HEK293 (cell line): ENCODE results near the gene NOXRED1.

ENCODE experiments used
- CTCF ChIA-PET: fragments of 350-600 bp; formaldehyde crosslinking; extraction: SDS; loops from one replicate; lab custom pipeline; 2021; ENCODE audit warnings: antibody characterized with exemption; lab: Yijun Ruan, JAX
- POLR2A ChIA-PET: fragments of 300-600 bp; formaldehyde crosslinking; extraction: SDS; loops from one replicate; lab custom pipeline; 2020; ENCODE audit warnings: antibody characterized with exemption, inconsistent platforms; lab: Yijun Ruan, JAX
- H3K27ac ChIP-seq: fragments of 200-500 bp; sonication (Bioruptor generic); 2 replicates; pipeline ENCODE4 v1.5.1; 2014; ENCODE audit warnings: low read depth, low read length, control low read depth, inconsistent platforms; ENCODE audit errors: extremely low read depth
- H3K36me3 ChIP-seq, 2 experiments: fragments of 200-500 bp in 1 of 2; sonication (Bioruptor generic) in 1 of 2; 1 replicate in 1 of 2; 2 replicates in 1 of 2; pipeline ENCODE4 v1.5.1; 2014 to 2017; ENCODE audit warnings: inconsistent platforms in 2 of 2, low read length in 2 of 2; ENCODE audit not compliant: control insufficient read depth in 2 of 2, insufficient read depth in 1 of 2
- H3K4me1 ChIP-seq: fragments of 200-500 bp; sonication (Bioruptor generic); 2 replicates; pipeline ENCODE4 v1.5.1; 2014; ENCODE audit warnings: mild to moderate bottlenecking, low read length, inconsistent platforms; ENCODE audit not compliant: control insufficient read depth, insufficient read depth
- H3K4me3 ChIP-seq: 2 replicates; pipeline ENCODE4 v1.5.1; 2011; ENCODE audit warnings: low read depth, mild to moderate bottlenecking, control low read depth, low read length, moderate library complexity
- H3K9me3 ChIP-seq: fragments of 200-500 bp; sonication (Bioruptor generic); 2 replicates; pipeline ENCODE4 v1.5.1; 2014; ENCODE audit warnings: low read depth, low read length, inconsistent platforms; ENCODE audit not compliant: control insufficient read depth, insufficient read depth
- BCL11B ChIP-seq: fragments of 450-650 bp; formaldehyde crosslinking; IDR thresholded peaks from 2 replicates; pipeline ENCODE4 v1.5.1; 2016; ENCODE audit warnings: low read depth, missing biosample characterization, missing genetic modification characterization
- EGR2 ChIP-seq: fragments of 450-650 bp; formaldehyde crosslinking; IDR thresholded peaks from 2 replicates; pipeline ENCODE4 v1.5.1; 2016; ENCODE audit warnings: low read depth, missing biosample characterization, missing genetic modification characterization
- GLI4 ChIP-seq: fragments of 450-650 bp; formaldehyde crosslinking; IDR thresholded peaks from 2 replicates; pipeline ENCODE4 v1.5.1; 2016; ENCODE audit warnings: missing biosample characterization, missing genetic modification characterization
- OVOL3 ChIP-seq: fragments of 450-650 bp; formaldehyde crosslinking; IDR thresholded peaks from 2 replicates; pipeline ENCODE4 v1.5.1; 2016; ENCODE audit warnings: missing biosample characterization, missing genetic modification characterization
- PBX3 ChIP-seq: sonication (generic); formaldehyde crosslinking; IDR thresholded peaks from 2 replicates; pipeline ENCODE4 v1.8.1; 2022; ENCODE audit warnings: mild to moderate bottlenecking, moderate library complexity, missing genetic modification reagents
- REPIN1 ChIP-seq: fragments of 450-650 bp; formaldehyde crosslinking; IDR thresholded peaks from 2 replicates; pipeline ENCODE4 v1.5.1; 2017; ENCODE audit warnings: missing biosample characterization, missing genetic modification characterization, low read depth
- SCRT1 ChIP-seq: fragments of 450-650 bp; formaldehyde crosslinking; IDR thresholded peaks from 2 replicates; pipeline ENCODE4 v1.5.1; 2016; ENCODE audit warnings: missing biosample characterization, missing genetic modification characterization, borderline replicate concordance
- SP3 ChIP-seq: fragments of 450-650 bp; formaldehyde crosslinking; IDR thresholded peaks from 2 replicates; pipeline ENCODE4 v1.5.1; 2016; ENCODE audit warnings: missing biosample characterization, missing genetic modification characterization
- ZFHX2 ChIP-seq: fragments of 450-650 bp; formaldehyde crosslinking; conservative IDR thresholded peaks from 2 replicates; pipeline ENCODE4 v1.5.1; 2016; ENCODE audit warnings: missing biosample characterization, missing genetic modification characterization
- ZFP3 ChIP-seq: fragments of 450-650 bp; formaldehyde crosslinking; IDR thresholded peaks from 2 replicates; pipeline ENCODE4 v1.5.1; 2016; ENCODE audit warnings: low read depth, missing biosample characterization, missing genetic modification characterization
- ZNF133 ChIP-seq: fragments of 450-650 bp; formaldehyde crosslinking; IDR thresholded peaks from 2 replicates; pipeline ENCODE4 v1.5.1; 2016; ENCODE audit warnings: missing biosample characterization, missing genetic modification characterization
- ZNF138 ChIP-seq: fragments of 450-650 bp; formaldehyde crosslinking; IDR thresholded peaks from 2 replicates; pipeline ENCODE4 v1.5.1; 2016; ENCODE audit warnings: missing biosample characterization, missing genetic modification characterization, borderline replicate concordance
- ZNF146 ChIP-seq: fragments of 450-650 bp; formaldehyde crosslinking; IDR thresholded peaks from 2 replicates; pipeline ENCODE4 v1.5.1; 2016; ENCODE audit warnings: missing biosample characterization, missing genetic modification characterization
- ZNF16 ChIP-seq: fragments of 450-650 bp; formaldehyde crosslinking; IDR thresholded peaks from 2 replicates; pipeline ENCODE4 v1.5.1; 2016; ENCODE audit warnings: low read depth, missing biosample characterization, missing genetic modification characterization
- ZNF175 ChIP-seq: fragments of 450-650 bp; formaldehyde crosslinking; IDR thresholded peaks from 2 replicates; pipeline ENCODE4 v1.5.1; 2016; ENCODE audit warnings: missing biosample characterization, missing genetic modification characterization
- ZNF19 ChIP-seq: fragments of 450-650 bp; formaldehyde crosslinking; IDR thresholded peaks from 2 replicates; pipeline ENCODE4; 2016; ENCODE audit warnings: missing biosample characterization, missing genetic modification characterization, low read depth
- ZNF211 ChIP-seq: fragments of 450-650 bp; formaldehyde crosslinking; IDR thresholded peaks from 2 replicates; pipeline ENCODE4 v1.5.1; 2016; ENCODE audit warnings: low read depth, missing biosample characterization, missing genetic modification characterization
- ZNF214 ChIP-seq: fragments of 450-650 bp; formaldehyde crosslinking; IDR thresholded peaks from 2 replicates; pipeline ENCODE4 v1.5.1; 2017; ENCODE audit warnings: missing biosample characterization, mild to moderate bottlenecking, missing genetic modification characterization, borderline replicate concordance
- ZNF221 ChIP-seq: fragments of 450-650 bp; formaldehyde crosslinking; IDR thresholded peaks from 2 replicates; pipeline ENCODE4 v1.5.1; 2017; ENCODE audit warnings: missing biosample characterization, missing genetic modification characterization, borderline replicate concordance
- ZNF23 ChIP-seq: fragments of 450-650 bp; formaldehyde crosslinking; IDR thresholded peaks from 2 replicates; pipeline ENCODE4 v1.5.1; 2016; ENCODE audit warnings: missing biosample characterization, missing genetic modification characterization, borderline replicate concordance
- ZNF248 ChIP-seq: fragments of 450-650 bp; formaldehyde crosslinking; IDR thresholded peaks from 2 replicates; pipeline ENCODE4 v1.5.1; 2017; ENCODE audit warnings: missing biosample characterization, missing genetic modification characterization
- ZNF302 ChIP-seq: fragments of 450-650 bp; formaldehyde crosslinking; IDR thresholded peaks from 2 replicates; pipeline ENCODE4 v1.5.1; 2016; ENCODE audit warnings: missing biosample characterization, missing genetic modification characterization, low read depth
- ZNF548 ChIP-seq: fragments of 450-650 bp; formaldehyde crosslinking; IDR thresholded peaks from 2 replicates; pipeline ENCODE4 v1.5.1; 2016; ENCODE audit warnings: missing biosample characterization, missing genetic modification characterization
- ZNF658 ChIP-seq: fragments of 450-650 bp; formaldehyde crosslinking; IDR thresholded peaks from 2 replicates; pipeline ENCODE4; 2016; ENCODE audit warnings: missing biosample characterization, missing genetic modification characterization
- ZNF660 ChIP-seq: fragments of 450-650 bp; IDR thresholded peaks from 2 replicates; pipeline ENCODE4 v1.5.1; 2018; ENCODE audit warnings: missing biosample characterization, mild to moderate bottlenecking, missing genetic modification characterization
- ZNF707 ChIP-seq: fragments of 450-650 bp; formaldehyde crosslinking; IDR thresholded peaks from 2 replicates; pipeline ENCODE4 v1.5.1; 2016; ENCODE audit warnings: missing biosample characterization, missing genetic modification characterization
- TF ChIP-seq, protein P1 (sequence below): fragments of 450-650 bp; formaldehyde crosslinking; IDR thresholded peaks from 2 replicates; pipeline ENCODE4 v1.5.1; 2016; ENCODE audit warnings: missing biosample characterization, missing genetic modification characterization
- TF ChIP-seq, protein P2 (sequence below): fragments of 450-650 bp; formaldehyde crosslinking; IDR thresholded peaks from 2 replicates; pipeline ENCODE4 v1.5.1; 2016; ENCODE audit warnings: missing biosample characterization, missing genetic modification characterization

NOXRED1 gene

GRCh38 chr14:77457522-77458248 is 34.4 kb upstream of the NOXRED1 start, which contains the start of the genes AHSA1 and VIPAS39:
TSS of gene AHSA1 (plus strand) at chr14:77458093. CDS start at chr14:77458190, 97 bp downstream.
TSS of gene VIPAS39 (minus strand) at chr14:77457601. CDS start at chr14:77454102, 3,499 bp downstream.
- H3K4me1 ChIP-seq: peaks cover 4% of the 10 kb centered on the region
- POLR2A ChIA-PET: interaction anchor here (0.6 to 2.6 kb wide), 12 partner anchors 12 to 306 kb away, joined by 3 to 18 read pairs (median 3); partner anchors contain the start of genes GSTZ1, ISM2, POMT2 and SAMD15
- H3K4me3 ChIP-seq: peak within 1 kb of the TSS; percentile 90
- H3K9me3 ChIP-seq: no peaks in the 10 kb centered on the region
- peaks cover 29 to 43% of the 10 kb centered on the region in 2 experiments for H3K36me3 ChIP-seq
- CTCF ChIA-PET: interaction anchor here (0.6 to 1.5 kb wide), 4 partner anchors 25 to 250 kb away, joined by 3 to 6 read pairs (median 4); partner anchors contain the start of genes ALKBH1 and SLIRP
- H3K27ac ChIP-seq: peak within 1 kb of the TSS; percentile 90
- TF ChIP-seq SCRT1 (no peak), ZNF214 (tag by site-specific recombination) (no peak), SP3 (tag by site-specific recombination) (peak; percentile 97), ZNF660 (tag by site-specific recombination) (peak; percentile 27), OVOL3 (tag by site-specific recombination) (0 out of 2 replicates have a peak, but pooled peaks have one; percentile 42), ZNF175 (tag by site-specific recombination) (no peak), ZNF658 (tag by site-specific recombination) (no peak), EGR2 (tag by site-specific recombination) (peak; percentile 18), BCL11B (no peak), PBX3 (0 out of 2 replicates have a peak, but pooled peaks have one; percentile 45), ZNF16 (no peak), ZNF221 (tag by site-specific recombination) (no peak), ZNF248 (tag by site-specific recombination) (no peak), ZNF302 (tag by site-specific recombination) (no peak), ZFP3 (tag by site-specific recombination) (no peak), ZNF23 (tag by site-specific recombination) (no peak), REPIN1 (tag by site-specific recombination) (no peak), ZNF138 (tag by site-specific recombination) (no peak), ZNF211 (no peak), GLI4 (tag by site-specific recombination) (no peak; the same call in 1 of the 2 replicates), ZFHX2 (peak; percentile 64), ZNF19 (tag by site-specific recombination) (no peak), ZNF707 (no peak), ZNF146 (tag by site-specific recombination) (no peak), ZNF133 (tag by site-specific recombination) (no peak), ZNF548 (no peak)
- TF ChIP-seq, protein P1, sequence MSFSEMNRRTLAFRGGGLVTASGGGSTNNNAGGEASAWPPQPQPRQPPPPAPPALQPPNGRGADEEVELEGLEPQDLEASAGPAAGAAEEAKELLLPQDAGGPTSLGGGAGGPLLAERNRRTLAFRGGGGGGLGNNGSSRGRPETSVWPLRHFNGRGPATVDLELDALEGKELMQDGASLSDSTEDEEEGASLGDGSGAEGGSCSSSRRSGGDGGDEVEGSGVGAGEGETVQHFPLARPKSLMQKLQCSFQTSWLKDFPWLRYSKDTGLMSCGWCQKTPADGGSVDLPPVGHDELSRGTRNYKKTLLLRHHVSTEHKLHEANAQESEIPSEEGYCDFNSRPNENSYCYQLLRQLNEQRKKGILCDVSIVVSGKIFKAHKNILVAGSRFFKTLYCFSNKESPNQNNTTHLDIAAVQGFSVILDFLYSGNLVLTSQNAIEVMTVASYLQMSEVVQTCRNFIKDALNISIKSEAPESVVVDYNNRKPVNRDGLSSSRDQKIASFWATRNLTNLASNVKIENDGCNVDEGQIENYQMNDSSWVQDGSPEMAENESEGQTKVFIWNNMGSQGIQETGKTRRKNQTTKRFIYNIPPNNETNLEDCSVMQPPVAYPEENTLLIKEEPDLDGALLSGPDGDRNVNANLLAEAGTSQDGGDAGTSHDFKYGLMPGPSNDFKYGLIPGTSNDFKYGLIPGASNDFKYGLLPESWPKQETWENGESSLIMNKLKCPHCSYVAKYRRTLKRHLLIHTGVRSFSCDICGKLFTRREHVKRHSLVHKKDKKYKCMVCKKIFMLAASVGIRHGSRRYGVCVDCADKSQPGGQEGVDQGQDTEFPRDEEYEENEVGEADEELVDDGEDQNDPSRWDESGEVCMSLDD (tag by site-specific recombination): no peak
- TF ChIP-seq, protein P2, sequence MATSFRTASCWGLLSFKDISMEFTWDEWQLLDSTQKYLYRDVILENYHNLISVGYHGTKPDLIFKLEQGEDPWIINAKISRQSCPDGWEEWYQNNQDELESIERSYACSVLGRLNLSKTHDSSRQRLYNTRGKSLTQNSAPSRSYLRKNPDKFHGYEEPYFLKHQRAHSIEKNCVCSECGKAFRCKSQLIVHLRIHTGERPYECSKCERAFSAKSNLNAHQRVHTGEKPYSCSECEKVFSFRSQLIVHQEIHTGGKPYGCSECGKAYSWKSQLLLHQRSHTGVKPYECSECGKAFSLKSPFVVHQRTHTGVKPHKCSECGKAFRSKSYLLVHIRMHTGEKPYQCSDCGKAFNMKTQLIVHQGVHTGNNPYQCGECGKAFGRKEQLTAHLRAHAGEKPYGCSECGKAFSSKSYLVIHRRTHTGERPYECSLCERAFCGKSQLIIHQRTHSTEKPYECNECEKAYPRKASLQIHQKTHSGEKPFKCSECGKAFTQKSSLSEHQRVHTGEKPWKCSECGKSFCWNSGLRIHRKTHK (tag by site-specific recombination): no peak
